ENCODE measurements around the gene RIMBP2. TPM values are rescaled to one million over a fixed set of nuclear protein-coding genes. Genes with fewer than 3 reads are reported as not detected.
A peak's percentile ranks its signal among the peaks of the same experiment; 100 is the strongest.

The RIMBP2 gene
- total RNA-seq, 1 donor from 2014 or later = not detected

DNA sequence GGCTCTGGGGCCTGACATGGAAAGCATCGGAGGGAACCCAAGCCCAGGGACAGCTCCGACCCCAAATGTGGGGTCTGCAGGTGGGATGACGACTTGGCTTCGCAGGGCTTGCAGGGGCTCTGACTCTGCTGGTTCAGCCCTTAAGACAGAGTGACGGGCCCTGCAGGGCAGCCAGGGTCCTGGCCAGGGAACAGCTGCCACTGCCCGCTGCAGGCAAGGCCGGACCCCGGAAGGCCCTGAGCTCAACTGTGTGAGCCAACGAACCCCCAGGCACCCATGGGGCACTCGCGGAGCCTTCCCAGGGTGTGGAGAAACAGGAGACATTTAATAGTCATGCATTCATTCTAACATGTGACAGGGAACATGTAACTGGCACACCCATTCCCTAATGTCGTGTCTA is 257.8 kb downstream of the RIMBP2 start:
- H3K4me1 ChIP-seq = no peaks in the 10 kb centered on the region
- no peak overlapping the region for H3K27ac ChIP-seq (replicated peaks)
- DNase-seq = no peak
- H3K9me3 ChIP-seq (replicated peaks) = no peaks in the 10 kb centered on the region
- no peak overlapping the region for H3K4me3 ChIP-seq
- H3K27me3 ChIP-seq (ENCODE audit: low read depth) = peaks cover 41% of the 10 kb centered on the region
- no peak for TF ChIP-seq CTCF (IDR thresholded peaks at IDR 0.05; ENCODE audit: borderline replicate concordance)
- intact Hi-C loops (cut with micrococcal nuclease) = no loop called here
- H3K36me3 ChIP-seq = no peaks in the 10 kb centered on the region

DNA sequence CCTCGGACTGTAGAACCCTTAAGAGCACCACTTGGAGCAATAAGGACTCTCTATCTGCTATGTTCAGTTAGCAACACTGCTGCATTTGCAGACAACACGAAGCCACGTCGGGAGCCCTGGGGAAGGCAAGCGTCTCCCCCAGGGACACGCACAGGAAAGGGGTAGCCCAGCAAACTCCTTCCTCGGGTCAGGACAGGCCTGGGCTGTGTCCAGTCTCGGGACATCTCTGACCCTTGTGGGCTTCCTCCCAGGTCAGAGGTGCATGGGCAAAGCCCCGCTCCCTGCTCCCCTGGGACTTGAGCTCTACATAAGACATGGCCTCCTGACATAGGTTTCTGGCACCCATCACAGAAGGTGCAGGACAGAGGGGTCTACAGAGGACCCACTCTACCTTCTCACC is 258.9 kb downstream of the RIMBP2 start:
- intact Hi-C loops (cut with micrococcal nuclease) = no loop called here
- no peak for DNase-seq
- H3K27me3 ChIP-seq (ENCODE audit: low read depth) = peaks cover 44% of the 10 kb centered on the region
- H3K9me3 ChIP-seq (replicated peaks) = no peaks in the 10 kb centered on the region
- no peak overlapping the region for H3K27ac ChIP-seq (replicated peaks)
- no peak overlapping the region for H3K4me3 ChIP-seq
- no peaks in the 10 kb centered on the region for H3K36me3 ChIP-seq
- H3K4me1 ChIP-seq = no peaks in the 10 kb centered on the region
- TF ChIP-seq CTCF (IDR thresholded peaks at IDR 0.05; ENCODE audit: borderline replicate concordance) = no peak

GRCh38 chr12:130456375-130457199 is 259.5 kb downstream of the RIMBP2 start:
- H3K4me1 ChIP-seq = no peaks in the 10 kb centered on the region
- intact Hi-C loops (cut with micrococcal nuclease) = no loop called here
- H3K9me3 ChIP-seq (replicated peaks) = no peaks in the 10 kb centered on the region
- H3K27me3 ChIP-seq (ENCODE audit: low read depth) = peaks cover 44% of the 10 kb centered on the region
- H3K36me3 ChIP-seq = no peaks in the 10 kb centered on the region
- H3K4me3 ChIP-seq = no peak overlapping the region
- no peak overlapping the region for H3K27ac ChIP-seq (replicated peaks)
- TF ChIP-seq CTCF (IDR thresholded peaks at IDR 0.05; ENCODE audit: borderline replicate concordance) = no peak
- peak; percentile 68 for DNase-seq

GRCh38 chr12:130455161-130455560 is 260.9 kb downstream of the RIMBP2 start:
- Histone ChIP-seq H3K27me3 (ENCODE audit: low read depth) (peaks cover 44% of the 10 kb centered on the region), H3K4me3 (no peak overlapping the region), H3K9me3 (replicated peaks) (no peaks in the 10 kb centered on the region), H3K36me3 (no peaks in the 10 kb centered on the region), H3K4me1 (no peaks in the 10 kb centered on the region), H3K27ac (replicated peaks) (no peak overlapping the region)
- no peak for DNase-seq
- intact Hi-C loops (cut with micrococcal nuclease) = no loop called here
- TF ChIP-seq CTCF (IDR thresholded peaks at IDR 0.05; ENCODE audit: borderline replicate concordance) = no peak

- no peaks in the 10 kb centered on the region for H3K36me3 ChIP-seq
- H3K9me3 ChIP-seq (replicated peaks) = no peaks in the 10 kb centered on the region
- no peak for DNase-seq
- intact Hi-C loops (cut with micrococcal nuclease) = no loop called here
- H3K27me3 ChIP-seq (ENCODE audit: low read depth) = peaks cover 44% of the 10 kb centered on the region
- H3K4me1 ChIP-seq = no peaks in the 10 kb centered on the region
- TF ChIP-seq CTCF (IDR thresholded peaks at IDR 0.05; ENCODE audit: borderline replicate concordance) = no peak
- H3K27ac ChIP-seq (replicated peaks) = no peak overlapping the region
- H3K4me3 ChIP-seq = no peak overlapping the region
Observed at GRCh38 chr12:130454296-130454695, 261.8 kb downstream of the RIMBP2 start.

Data from left ventricle myocardium inferior (tissue), 1 donor.